Activated CD4-positive, alpha-beta memory T cell treated with anti-CD3 and anti-CD28 coated beads for 36 hours (primary cell): Measurements from ENCODE around the gene HOXC10. TPM values are rescaled to one million over a fixed set of nuclear protein-coding genes. Genes with fewer than 3 reads are reported as not detected.

ENCODE experiments used
- CTCF ChIA-PET: fragments of 350-600 bp; sonication (Branson Sonifier 250); formaldehyde crosslinking; loops from one replicate; lab custom pipeline; 2021; ENCODE audit warnings: antibody characterized with exemption, inconsistent platforms; lab: Charles Lee
- POLR2A ChIA-PET: fragments of 350-600 bp; sonication (Branson Sonifier 250); formaldehyde crosslinking; loops from one replicate; lab custom pipeline; 2021; ENCODE audit warnings: antibody characterized with exemption; lab: Charles Lee
- DNase-seq: peaks from one replicate; pipeline ENCODE4 v3.0.0-alpha.2; 2020
- H3K27ac Mint-ChIP-seq: one replicate; pipeline ENCODE4 v1.8.0; 2021; ENCODE audit warnings: mixed read lengths
- H3K27me3 Mint-ChIP-seq: one replicate; pipeline ENCODE4 v1.8.0; 2021; ENCODE audit warnings: mixed read lengths
- H3K36me3 Mint-ChIP-seq: one replicate; pipeline ENCODE4 v1.8.0; 2021; ENCODE audit warnings: mixed read lengths
- H3K4me1 Mint-ChIP-seq: one replicate; pipeline ENCODE4 v1.8.0; 2021; ENCODE audit warnings: low read depth, mixed read lengths
- H3K4me3 Mint-ChIP-seq: one replicate; pipeline ENCODE4 v1.8.0; 2021; ENCODE audit warnings: mild to moderate bottlenecking, mixed read lengths
- H3K9me3 Mint-ChIP-seq: one replicate; pipeline ENCODE4 v1.8.0; 2021; ENCODE audit warnings: mixed read lengths
- intact Hi-C: fragments of 100-400 bp; cut with micrococcal nuclease; formaldehyde crosslinking; loops from one replicate; pipeline ENCODE4 v1.15.1; 2023
- total RNA-seq, 2 experiments: library from RNA; stranded (reverse); gene quantifications; one replicate each; pipeline ENCODE4 v1.2.3, GENCODE V29; 2021

Gene HOXC10
- total RNA-seq, 2 experiments from 2014 or later, result not detected

DNA sequence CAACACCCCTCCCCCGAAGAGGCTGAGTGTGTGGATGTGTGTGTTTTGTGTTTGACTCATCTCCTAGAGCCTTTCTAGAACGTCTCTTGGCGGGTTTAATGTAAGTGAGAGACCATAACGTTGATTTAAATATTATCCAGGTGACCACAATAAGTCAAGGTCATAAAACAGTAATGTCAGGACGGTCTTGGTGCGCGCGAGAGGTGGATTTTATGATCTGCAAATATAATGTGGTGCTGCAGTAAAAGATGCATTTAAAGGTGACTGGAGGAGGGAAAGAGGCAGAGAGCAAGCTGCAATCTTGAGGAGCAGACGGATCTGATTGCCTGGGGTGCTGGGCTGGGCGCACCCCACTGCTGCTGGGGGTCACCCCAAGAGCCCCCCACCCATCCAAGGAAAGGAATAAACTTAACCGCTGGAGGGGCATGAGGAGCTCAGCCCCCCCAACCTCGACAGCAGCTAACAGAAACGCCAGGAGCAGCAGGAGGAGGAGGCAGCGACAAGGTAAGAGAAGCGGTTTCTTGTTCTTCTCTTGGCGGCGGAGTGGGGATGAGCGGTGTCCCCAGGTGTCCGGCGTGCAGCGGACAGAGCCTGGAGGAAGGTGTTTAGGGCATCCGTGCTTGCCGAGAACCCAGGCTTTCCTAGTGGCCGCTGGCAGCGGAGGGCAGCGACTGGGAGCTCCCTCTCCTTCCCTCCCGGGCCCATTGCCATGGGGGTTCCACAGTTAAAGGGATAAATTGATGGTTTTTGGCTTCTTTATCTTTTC, 5.5 kb downstream of the HOXC10 start:
- no peaks in the 10 kb centered on the region for H3K9me3 Mint-ChIP-seq
- POLR2A ChIA-PET, result interaction anchor here (0.6 kb wide), 1 partner anchor 43 kb away, joined by 4 read pairs; no protein-coding TSS in a partner anchor
- CTCF ChIA-PET, result interaction anchor here (0.8 to 3.0 kb wide), 8 partner anchors 16 to 403 kb away, joined by 3 to 14 read pairs (median 4); no protein-coding TSS in a partner anchor
- intact Hi-C loops, result loop anchor here (5.0 kb wide), 1 partner anchor 62 kb away; the partner anchor contains the start of gene HOXC4
- no peak overlapping the region for H3K27ac Mint-ChIP-seq
- peaks cover 40% of the 10 kb centered on the region for H3K4me1 Mint-ChIP-seq
- H3K36me3 Mint-ChIP-seq, result peaks cover 2% of the 10 kb centered on the region
- H3K27me3 Mint-ChIP-seq, result peaks cover 89% of the 10 kb centered on the region
- no peak for DNase-seq
- H3K4me3 Mint-ChIP-seq, result no peak overlapping the region

- CTCF ChIA-PET, result interaction anchor here (0.8 to 3.0 kb wide), 8 partner anchors 15 to 402 kb away, joined by 3 to 14 read pairs (median 4); no protein-coding TSS in a partner anchor
- intact Hi-C loops, result loop anchor here (5.0 kb wide), 1 partner anchor 61 kb away; the partner anchor contains the start of gene HOXC4
- POLR2A ChIA-PET, result no interaction called here
- peaks cover 90% of the 10 kb centered on the region for H3K27me3 Mint-ChIP-seq
- no peak overlapping the region for H3K27ac Mint-ChIP-seq
- peaks cover 2% of the 10 kb centered on the region for H3K36me3 Mint-ChIP-seq
- peaks cover 42% of the 10 kb centered on the region for H3K4me1 Mint-ChIP-seq
- H3K9me3 Mint-ChIP-seq, result no peaks in the 10 kb centered on the region
- no peak overlapping the region for H3K4me3 Mint-ChIP-seq
- DNase-seq, result no peak
These were observed 6.1 kb downstream of the HOXC10 start for GRCh38 chr12:53991077-53991460.

DNA sequence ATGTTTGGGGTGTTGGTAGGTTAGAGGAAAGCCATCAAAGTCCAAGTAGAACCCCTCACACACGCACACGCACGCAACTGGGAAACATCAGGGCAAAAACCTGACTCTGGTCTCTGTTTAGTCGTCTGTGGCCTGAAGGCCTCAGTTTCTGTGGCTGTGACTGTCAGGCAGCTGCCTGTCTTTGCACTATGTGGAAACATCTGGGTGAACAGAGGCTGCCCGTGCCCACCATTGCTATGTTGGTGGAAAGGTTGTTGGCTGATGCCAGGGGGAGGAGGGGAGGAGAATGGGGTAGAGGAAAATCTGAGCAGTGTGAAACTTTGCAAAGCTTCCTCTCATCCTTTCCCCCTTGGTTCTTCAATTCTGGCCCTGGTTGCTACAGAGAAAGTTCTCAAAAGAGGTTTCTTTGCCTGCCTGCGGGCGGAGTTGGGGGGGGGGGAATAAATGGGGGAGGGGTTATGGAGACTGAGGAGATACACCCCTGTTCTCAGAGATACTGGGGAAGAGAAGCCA, 7.5 kb downstream of the HOXC10 start:
- H3K9me3 Mint-ChIP-seq, result no peaks in the 10 kb centered on the region
- ChIA-PET CTCF (interaction anchor here (0.9 to 3.0 kb wide), 5 partner anchors 8 to 222 kb away, joined by 3 to 14 read pairs (median 7); partner anchors contain the start of gene HOXC10), POLR2A (interaction anchor here (0.6 to 1.2 kb wide), 2 partner anchors 8 to 72 kb away, joined by 3 to 4 read pairs; partner anchors contain the start of gene HOXC10)
- intact Hi-C loops, result loop anchor here (5.0 kb wide), 1 partner anchor 60 kb away; the partner anchor contains the start of gene HOXC4
- no peak overlapping the region for H3K4me3 Mint-ChIP-seq
- H3K27ac Mint-ChIP-seq, result no peak overlapping the region
- no peak for DNase-seq
- peaks cover 86% of the 10 kb centered on the region for H3K27me3 Mint-ChIP-seq
- H3K36me3 Mint-ChIP-seq, result peaks cover 2% of the 10 kb centered on the region
- peaks cover 42% of the 10 kb centered on the region for H3K4me1 Mint-ChIP-seq

DNA sequence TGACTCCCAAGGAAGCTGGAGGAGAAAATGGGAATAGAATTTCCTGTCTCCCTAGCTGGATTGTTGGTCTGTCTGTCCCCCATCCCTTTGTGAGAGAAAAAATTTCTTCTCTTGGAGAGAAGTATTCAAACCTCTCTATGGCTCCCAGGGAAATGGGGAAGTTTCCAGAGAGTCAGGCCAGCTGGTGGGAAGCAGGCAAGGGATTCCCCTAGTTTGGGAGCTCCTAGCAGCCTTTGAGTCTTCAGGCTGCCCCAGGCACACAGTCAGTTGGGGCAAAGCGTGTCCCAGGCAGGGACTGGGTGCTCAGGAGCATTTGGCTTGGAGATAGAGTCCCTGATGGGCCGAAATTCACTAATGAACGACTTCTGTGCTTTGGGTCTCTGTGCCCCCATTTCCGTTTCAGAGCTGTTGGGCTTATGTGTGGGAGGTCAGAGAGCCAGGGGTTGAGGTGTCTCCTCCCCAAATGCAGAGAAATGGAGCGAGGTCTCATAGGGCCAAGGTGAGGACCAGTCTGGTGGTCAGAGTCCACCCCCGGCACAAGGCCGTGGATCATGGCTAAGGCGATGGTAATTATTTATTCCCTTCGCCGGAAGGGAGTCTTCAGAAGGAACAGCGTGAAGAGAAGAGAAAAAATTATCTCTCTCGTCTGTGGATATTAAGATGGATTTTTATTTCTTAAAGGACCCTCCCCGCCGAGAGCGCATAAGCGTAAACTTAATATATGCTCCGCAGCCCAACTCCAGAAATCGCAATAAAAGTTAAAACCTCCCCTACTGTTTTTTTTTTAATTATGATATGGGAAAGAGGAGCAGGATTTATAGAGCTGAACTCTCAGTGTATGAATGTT, 8.4 kb downstream of the HOXC10 start:
- H3K27me3 Mint-ChIP-seq, result peaks cover 86% of the 10 kb centered on the region
- peak overlapping the region; percentile 18 for H3K27ac Mint-ChIP-seq
- POLR2A ChIA-PET, result interaction anchor here (0.6 to 1.2 kb wide), 2 partner anchors 9 to 71 kb away, joined by 3 to 4 read pairs; partner anchors contain the start of gene HOXC10
- no peak overlapping the region for H3K4me3 Mint-ChIP-seq
- CTCF ChIA-PET, result interaction anchor here (0.9 to 1.2 kb wide), 3 partner anchors 9 to 208 kb away, joined by 3 read pairs; partner anchors contain the start of gene HOXC10
- intact Hi-C loops, result loop anchor here (5.0 kb wide), 1 partner anchor 59 kb away; the partner anchor contains the start of gene HOXC4
- no peak for DNase-seq
- peaks cover 2% of the 10 kb centered on the region for H3K36me3 Mint-ChIP-seq
- no peaks in the 10 kb centered on the region for H3K9me3 Mint-ChIP-seq
- H3K4me1 Mint-ChIP-seq, result peaks cover 46% of the 10 kb centered on the region

GRCh38 chr12:53994009-53994263, 9.0 kb downstream of the HOXC10 start:
- DNase-seq, result no peak
- peak overlapping the region; percentile 19 for H3K27ac Mint-ChIP-seq
- intact Hi-C loops, result loop anchor here (5.0 kb wide), 1 partner anchor 58 kb away; the partner anchor contains the start of gene HOXC4
- peaks cover 45% of the 10 kb centered on the region for H3K4me1 Mint-ChIP-seq
- H3K36me3 Mint-ChIP-seq, result peaks cover 2% of the 10 kb centered on the region
- POLR2A ChIA-PET, result interaction anchor here (1.2 kb wide), 1 partner anchor 9 kb away, joined by 3 read pairs; the partner anchor contains the start of gene HOXC10
- H3K27me3 Mint-ChIP-seq, result peaks cover 87% of the 10 kb centered on the region
- CTCF ChIA-PET, result interaction anchor here (1.1 kb wide), 1 partner anchor 207 kb away, joined by 3 read pairs; no protein-coding TSS in a partner anchor
- H3K9me3 Mint-ChIP-seq, result no peaks in the 10 kb centered on the region
- no peak overlapping the region for H3K4me3 Mint-ChIP-seq

- H3K4me1 Mint-ChIP-seq, result peaks cover 41% of the 10 kb centered on the region
- intact Hi-C loops, result loop anchor here (1.0 to 5.0 kb wide), 3 partner anchors 9 to 58 kb away; partner anchors contain the start of genes HOXC10, HOXC4 and HOXC5
- peak overlapping the region; percentile 73 for H3K4me3 Mint-ChIP-seq
- H3K27me3 Mint-ChIP-seq, result peaks cover 87% of the 10 kb centered on the region
- POLR2A ChIA-PET, result no interaction called here
- CTCF ChIA-PET, result interaction anchor here (1.3 to 2.7 kb wide), 2 partner anchors 9 to 213 kb away, joined by 4 to 20 read pairs; partner anchors contain the start of gene HOXC10
- H3K27ac Mint-ChIP-seq, result peak overlapping the region; percentile 19
- no peaks in the 10 kb centered on the region for H3K9me3 Mint-ChIP-seq
- DNase-seq, result no peak
- peaks cover 2% of the 10 kb centered on the region for H3K36me3 Mint-ChIP-seq
These were observed 9.5 kb downstream of the HOXC10 start for GRCh38 chr12:53994264-53995001.

GRCh38 chr12:53995002-53995377, 10.0 kb downstream of the HOXC10 start:
- intact Hi-C loops, result loop anchor here (1.0 to 5.0 kb wide), 2 partner anchors 10 to 37 kb away; partner anchors contain the start of genes HOXC10 and HOXC5
- DNase-seq, result no peak
- H3K4me3 Mint-ChIP-seq, result peak overlapping the region; percentile 73
- no peak overlapping the region for H3K27ac Mint-ChIP-seq
- H3K36me3 Mint-ChIP-seq, result peaks cover 2% of the 10 kb centered on the region
- ChIA-PET POLR2A (no interaction called here), CTCF (interaction anchor here (0.8 to 2.7 kb wide), 3 partner anchors 10 to 213 kb away, joined by 4 to 20 read pairs (median 4); partner anchors contain the start of gene HOXC10)
- H3K4me1 Mint-ChIP-seq, result peaks cover 36% of the 10 kb centered on the region
- no peaks in the 10 kb centered on the region for H3K9me3 Mint-ChIP-seq
- H3K27me3 Mint-ChIP-seq, result peaks cover 84% of the 10 kb centered on the region

DNA sequence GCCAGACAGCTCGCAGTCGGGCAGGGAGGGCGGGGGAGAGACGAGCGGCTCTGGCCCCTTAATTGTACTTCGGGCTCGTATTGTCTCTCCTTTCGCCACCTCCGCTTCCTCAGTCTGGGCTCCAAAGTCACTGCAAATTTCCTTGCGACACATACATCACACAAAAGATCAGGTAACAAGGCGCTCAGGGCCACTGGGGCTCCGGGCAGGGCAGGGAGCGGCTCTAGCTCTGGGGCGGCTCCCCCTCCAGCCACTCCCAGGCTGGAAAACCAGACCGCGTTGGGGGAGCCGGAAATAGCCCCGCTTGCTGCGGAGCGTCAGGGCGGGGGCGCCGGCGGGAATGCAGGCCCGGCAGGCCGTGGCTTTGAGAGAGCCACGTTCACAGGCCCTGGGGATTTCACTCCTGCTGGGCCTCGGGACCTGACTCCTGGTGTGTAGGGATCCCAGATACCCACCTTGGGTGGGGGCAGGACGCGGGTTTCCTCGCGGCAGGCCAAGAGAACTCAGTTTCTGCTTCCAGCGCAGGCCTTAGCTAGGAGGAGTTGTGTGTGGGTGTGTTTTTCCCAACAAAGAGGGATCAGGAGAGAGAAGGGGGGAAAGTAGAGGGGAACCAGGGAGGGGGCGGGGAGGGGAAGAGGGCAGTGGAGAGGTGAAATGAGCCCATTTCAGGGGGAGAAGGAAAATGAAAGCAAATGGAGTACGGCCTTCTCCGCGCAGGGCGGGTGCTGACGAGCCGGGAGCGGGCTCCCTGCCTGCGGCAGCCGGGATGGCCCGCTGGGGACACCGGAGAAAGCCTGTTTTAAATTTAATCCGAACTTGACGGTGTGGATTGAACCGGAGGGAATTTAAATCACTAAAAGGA, 10.7 kb downstream of the HOXC10 start:
- Mint-ChIP-seq H3K27ac (no peak overlapping the region), H3K36me3 (peaks cover 2% of the 10 kb centered on the region), H3K4me3 (peak overlapping the region; percentile 73), H3K4me1 (peaks cover 30% of the 10 kb centered on the region), H3K27me3 (peaks cover 82% of the 10 kb centered on the region), H3K9me3 (no peaks in the 10 kb centered on the region)
- CTCF ChIA-PET, result interaction anchor here (0.8 to 2.7 kb wide), 6 partner anchors 10 to 212 kb away, joined by 3 to 20 read pairs (median 6); partner anchors contain the start of gene HOXC10
- intact Hi-C loops, result loop anchor here (1.0 to 5.0 kb wide), 2 partner anchors 10 to 37 kb away; partner anchors contain the start of genes HOXC10 and HOXC5
- POLR2A ChIA-PET, result no interaction called here
- peak; percentile 44 for DNase-seq

GRCh38 chr12:53996240-53997203, 11.6 kb downstream of the HOXC10 start:
- peaks cover 2% of the 10 kb centered on the region for H3K36me3 Mint-ChIP-seq
- peaks cover 83% of the 10 kb centered on the region for H3K27me3 Mint-ChIP-seq
- H3K27ac Mint-ChIP-seq, result no peak overlapping the region
- intact Hi-C loops, result loop anchor here (5.0 kb wide), 1 partner anchor 36 kb away; the partner anchor contains the start of gene HOXC5
- peaks cover 30% of the 10 kb centered on the region for H3K4me1 Mint-ChIP-seq
- no peak for DNase-seq
- ChIA-PET CTCF (interaction anchor here (1.1 to 2.7 kb wide), 6 partner anchors 9 to 211 kb away, joined by 3 to 20 read pairs (median 6); partner anchors contain the start of gene HOXC10), POLR2A (no interaction called here)
- H3K4me3 Mint-ChIP-seq, result peak overlapping the region; percentile 73
- H3K9me3 Mint-ChIP-seq, result no peaks in the 10 kb centered on the region
